Nucleus accumbens (tissue), 56 donors: Measurements from ENCODE around the gene ANKRD66.
"Not testable (repeated sequence)": the region's sequence is repeated elsewhere in the genome, so short reads cannot be mapped to it uniquely, and the experiment has no call there.

Experiments used
- DNase-seq, 56 donors: peaks; one replicate each; lab custom pipeline; 2025; lab: John Stamatoyannopoulos, UW

ANKRD66 gene

DNA sequence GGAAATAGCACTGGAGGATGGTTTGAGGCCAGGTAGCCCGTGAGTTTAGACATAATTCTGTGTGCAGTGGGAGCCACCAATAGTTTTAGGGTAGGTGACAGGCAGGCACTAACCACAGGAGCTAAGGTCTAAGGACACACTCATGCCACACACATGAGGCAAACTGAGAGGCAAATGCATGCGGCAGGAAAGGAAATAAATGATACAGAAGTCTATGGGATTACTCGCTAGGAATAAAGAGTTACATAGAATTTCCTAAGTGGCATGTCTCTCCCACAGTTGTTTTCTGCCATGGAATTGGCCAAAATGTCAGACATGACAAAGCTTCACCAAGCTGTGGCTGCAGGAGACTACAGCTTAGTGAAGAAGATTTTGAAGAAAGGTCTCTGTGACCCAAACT is 4.9 kb downstream of the ANKRD66 start:
- DNase-seq: no peak

DNA sequence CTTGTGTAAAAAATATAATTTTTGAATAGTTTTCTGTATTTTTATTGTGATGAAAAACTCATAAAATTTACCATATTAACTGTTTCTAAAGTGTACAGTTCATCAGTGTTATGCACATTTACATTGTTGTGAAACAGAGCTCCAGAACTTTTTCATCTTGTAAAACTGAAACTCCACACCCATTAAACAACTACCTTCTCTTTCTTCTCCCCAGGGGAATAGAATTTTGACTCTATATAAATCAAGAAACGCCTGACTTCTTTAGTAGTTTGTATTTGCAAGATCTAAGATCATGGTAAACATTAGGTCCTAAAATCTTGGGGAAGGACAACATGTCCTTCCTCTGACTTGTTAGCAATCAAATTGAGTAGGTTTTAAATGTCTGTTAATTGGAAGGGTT is 9.1 kb downstream of the ANKRD66 start:
- no peak for DNase-seq

DNA sequence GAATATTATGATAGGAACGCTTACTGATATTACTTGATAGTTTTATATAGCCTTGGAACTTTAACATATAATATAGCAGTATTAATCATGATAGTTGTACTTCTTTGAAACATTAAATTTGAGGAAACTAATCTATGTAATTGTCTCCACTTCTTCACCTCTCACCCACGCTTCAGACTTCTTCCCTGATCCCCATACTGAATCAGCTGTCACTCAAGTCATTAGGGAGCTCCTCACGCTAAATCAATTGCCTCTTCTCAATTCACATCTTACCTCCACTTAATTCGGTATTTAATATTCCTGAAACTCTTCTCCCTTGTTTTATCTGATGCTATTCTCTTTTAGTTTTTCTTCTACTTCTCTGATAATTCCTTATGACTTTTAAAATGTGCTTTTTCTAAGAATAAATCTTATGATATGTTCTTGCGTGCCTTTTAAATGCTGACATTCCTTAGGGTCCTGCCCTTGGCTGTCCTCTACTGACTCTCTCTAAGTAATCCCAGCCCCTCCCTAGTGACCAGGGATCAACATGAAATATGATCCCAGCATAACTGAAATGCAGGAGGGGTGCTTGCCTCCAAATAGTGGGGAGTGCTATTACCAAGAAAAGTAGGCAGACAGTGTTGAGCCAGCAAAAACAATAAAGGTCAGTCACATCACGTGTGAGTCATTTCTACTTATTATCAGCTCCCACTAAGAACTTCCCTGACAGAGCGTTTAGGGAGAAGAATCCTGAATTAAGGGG is 9.9 kb downstream of the ANKRD66 start:
- DNase-seq: peak in 3 of 56 donors; percentile 4 to 10 (median 9)

DNA sequence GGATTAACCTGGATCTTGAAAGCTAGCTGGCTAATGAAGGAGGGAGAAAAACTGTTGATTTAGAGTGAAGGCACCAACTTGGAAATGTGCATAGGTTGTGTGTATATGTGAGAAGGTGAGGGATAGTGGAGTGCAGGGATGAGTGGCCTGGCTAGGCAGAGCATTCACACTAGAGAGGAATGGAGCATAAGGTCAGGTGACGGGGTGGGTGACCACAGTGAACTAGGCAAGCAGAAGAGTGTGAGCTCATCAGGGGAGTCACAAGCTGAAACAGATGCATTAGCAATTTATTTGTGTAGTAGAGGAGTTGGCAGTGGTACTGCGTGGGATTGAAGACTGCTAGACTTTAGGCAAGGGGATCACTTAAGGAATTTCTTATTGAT is 10.5 kb downstream of the ANKRD66 start:
- no peak for DNase-seq

DNA sequence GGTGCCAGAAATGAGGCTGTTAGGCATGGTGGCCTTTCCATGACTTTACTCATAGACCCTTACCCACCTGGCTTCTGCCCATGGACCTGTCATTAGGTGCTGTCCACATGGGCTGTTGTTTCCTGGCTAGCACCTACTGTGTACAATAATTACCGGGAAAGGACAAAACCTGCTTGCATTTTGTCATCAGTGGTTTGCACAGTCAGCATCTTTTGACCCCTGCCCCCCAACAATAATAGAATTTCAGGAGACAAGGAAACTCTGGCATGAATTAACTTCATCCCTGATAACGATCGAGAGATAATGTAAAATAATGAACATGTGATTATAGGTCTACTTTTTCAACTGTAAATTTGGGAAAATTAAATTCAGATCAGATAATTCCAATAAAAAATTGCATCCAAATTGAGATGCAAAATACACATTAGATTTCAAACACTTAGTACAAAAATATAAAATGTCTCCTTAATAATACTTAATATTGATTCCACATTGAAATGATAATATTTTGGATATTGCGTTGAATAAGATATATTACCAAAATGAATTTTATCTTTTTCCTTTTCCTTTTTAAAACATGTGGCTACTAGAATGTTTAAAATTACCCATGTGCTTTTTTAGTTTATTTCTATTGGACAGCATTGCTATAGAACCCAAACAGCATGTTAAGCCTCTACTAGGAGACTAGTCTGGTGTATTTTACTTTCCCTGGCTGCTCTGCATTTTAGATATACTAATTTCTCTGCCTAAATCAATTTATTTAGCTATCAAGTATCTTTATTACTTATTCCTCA is 12.4 kb downstream of the ANKRD66 start:
- DNase-seq: no peak

DNA sequence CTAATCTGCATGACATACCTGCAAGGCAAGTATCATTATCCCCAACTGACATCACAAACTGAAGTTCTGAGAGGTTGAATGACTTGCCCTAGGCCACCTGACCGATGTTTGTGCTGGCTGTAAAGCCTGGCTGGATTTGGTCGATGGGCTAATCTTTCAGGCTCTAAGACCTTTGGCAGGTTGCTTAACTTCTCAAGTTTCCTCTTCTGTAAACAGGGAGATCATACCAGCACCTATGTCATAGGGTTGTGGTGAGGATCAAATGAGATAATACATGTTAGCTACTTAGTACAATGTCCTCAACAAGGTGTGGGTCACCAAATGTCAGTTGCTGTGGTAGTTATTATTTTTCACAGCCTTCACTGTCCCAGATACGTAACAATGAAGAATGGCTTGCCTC is 14.2 kb downstream of the ANKRD66 start:
- DNase-seq: no peak

DNA sequence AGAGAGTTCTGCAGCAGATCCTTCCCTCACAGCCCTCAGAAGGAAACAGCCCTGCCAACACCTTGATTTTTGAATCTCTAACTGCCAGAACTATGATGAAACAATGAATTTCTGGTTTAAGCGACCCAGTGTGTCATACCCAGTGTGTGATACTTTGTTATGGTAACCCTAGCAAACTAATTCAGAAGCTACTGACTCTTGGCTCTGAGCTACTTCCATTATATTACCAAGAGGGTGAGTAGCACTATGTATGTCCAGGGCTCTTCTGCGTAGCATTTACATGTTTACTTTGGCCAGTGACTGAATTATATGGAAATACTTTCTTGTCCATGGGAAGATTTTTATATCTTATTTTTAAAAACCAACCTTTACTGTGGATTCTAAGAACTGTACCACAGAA is 16.7 kb downstream of the ANKRD66 start:
- no peak for DNase-seq

DNA sequence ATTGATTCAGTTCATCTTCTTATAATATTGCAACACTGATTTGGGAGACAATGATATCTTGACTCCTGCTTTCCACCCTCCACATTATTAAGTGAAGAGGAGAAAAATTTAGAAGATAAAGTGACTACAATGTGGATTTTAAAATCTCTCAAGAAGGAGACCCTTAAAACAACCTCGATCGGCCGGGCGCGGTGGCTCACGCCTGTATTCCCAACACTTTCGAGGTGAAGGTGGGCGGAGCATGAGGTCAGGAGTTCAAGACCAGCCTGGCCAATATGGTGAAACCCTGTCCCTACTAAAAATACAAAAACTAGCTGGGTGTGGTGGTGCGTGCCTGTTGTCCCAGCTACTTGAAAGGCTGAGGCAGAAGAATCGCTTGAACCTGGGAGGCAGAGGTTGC is 17.5 kb downstream of the ANKRD66 start:
- DNase-seq: not testable (repeated sequence)

DNA sequence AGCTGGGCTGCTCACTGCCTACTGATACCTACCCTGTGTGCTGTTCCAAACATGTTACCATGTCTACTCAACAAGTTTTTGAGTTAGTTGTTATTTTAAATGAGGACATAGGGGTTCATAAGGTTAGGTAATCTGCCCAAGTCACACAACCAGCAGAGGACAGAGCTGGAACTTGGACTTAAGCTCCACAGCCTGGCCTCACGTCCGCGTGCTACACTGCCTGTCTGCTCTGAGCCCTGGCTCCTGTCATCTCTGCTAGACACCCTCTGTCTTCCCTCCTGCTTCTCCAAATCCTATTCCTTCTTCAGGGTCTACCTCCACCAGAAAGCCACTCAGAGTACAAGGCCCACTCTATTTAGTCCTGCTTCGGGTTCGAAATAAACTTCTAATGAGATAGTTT is 18.2 kb downstream of the ANKRD66 start:
- DNase-seq: no peak

DNA sequence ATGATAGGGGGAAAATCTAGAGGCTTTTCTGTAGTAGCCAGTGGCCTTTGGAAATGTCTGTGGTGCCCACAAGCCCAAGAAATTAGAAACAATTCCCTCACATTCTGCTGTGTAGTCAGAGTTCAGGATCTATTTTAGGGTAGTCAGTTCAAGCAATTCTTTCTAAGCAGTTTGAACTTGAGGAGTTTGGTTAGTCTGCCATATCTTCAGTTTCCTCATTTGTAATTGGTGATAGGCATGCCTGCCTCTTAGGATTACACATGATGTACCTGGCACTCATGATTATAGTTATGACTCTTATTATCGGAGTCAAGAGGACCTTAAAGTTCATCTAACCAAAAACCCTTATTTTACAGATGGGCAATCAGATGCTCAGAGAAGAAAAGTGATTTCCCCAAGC is 25.3 kb downstream of the ANKRD66 start:
- DNase-seq: no peak

DNA sequence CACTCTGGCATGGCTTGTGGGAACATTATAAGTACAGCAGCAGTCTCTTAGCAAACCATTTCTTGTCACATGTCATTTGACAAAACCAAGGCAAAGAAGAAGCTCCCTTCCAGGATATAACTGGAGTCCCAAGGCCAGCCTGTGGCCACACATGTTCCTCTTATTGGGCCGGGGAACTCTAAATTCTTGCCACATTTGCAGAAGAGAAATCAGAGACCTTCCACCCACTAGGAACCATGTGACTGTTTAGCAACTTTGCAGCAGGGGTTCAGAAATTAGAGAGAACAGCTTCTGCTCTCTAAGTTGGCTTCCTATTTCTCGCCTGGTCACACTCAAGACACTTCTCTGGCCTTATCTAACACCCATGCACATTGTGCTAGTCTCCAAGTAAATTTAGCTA is 26.0 kb downstream of the ANKRD66 start:
- peak in 23 of 56 donors; percentile 1 to 45 (median 15) for DNase-seq

DNA sequence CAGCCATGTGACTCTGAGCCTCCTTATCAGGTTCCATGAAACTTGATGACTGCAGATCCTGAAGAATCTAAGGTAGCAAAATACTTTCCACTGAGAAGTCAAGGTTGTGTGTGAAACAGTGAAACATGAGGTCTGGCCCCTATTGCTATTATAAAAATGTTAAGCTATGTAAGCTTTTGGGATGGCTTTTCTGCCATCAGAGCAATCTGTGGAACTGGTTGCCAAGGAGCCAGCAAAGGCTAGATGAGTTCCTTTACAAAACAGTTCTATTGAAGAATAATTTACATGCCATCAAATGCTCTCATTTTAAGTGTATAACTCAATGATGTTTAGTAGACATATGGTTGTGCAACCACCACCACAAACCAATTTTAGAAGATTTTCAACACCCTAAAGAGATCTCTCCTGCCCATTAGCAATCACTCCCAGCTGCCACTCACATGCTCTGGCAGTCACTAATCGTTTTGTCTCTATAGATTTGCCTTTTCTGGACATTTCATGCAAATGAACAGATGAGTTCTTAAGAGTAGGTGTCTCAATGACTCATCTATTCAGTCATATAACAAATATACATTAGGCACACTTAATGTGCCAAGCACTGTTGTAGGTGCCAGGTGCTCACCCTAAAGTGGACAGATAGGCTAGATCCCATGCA is 26.6 kb downstream of the ANKRD66 start:
- DNase-seq: no peak

DNA sequence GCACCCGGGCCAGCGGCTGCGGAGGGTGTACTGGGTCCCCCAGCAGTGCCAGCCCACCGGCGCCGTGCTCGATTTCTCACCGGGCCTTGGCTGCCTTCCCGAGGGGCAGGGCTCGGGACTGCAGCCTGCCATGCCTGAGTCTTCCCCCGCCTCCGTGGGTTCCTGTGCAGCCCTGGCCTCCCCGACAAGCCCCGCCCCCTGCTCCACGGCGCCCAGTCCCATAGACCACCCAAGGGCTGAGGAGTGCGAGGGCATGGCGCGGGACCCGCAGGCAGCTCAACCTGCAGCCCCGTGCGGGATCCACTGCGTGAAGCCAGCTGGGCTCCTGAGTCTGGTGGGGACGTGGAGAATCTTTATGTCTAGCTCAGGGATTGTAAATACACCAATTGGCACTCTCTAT is 28.0 kb downstream of the ANKRD66 start:
- DNase-seq: not testable (repeated sequence)

DNA sequence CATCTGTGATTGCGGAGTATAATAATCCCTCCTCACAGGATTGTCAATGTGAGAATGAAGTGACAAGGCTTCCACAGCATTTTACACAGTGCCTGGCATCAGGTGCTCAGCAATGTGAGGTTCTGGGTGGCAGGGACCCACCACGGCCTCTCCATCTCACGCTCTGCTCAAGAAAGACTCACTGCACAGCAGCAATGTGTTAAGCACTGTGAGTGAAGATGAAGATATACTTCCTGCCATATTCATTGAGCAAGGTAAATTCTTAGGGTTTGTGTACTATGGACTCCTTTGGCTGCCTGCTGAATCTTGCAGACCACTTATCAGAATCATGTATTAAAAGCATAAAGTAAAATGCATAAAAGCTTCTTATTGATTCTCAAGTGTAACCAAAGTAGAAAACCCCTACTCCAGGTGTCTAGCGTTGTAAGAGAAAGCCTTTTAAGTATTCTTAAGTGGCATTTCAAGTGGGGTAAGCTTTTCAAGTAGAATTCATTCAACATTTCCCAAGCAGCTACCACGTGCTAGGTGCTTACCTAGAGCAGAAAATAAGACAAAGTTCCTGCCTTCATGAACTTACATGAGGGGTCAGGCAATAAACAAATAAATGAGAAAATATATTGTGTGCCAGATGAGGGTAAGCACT is 29.5 kb downstream of the ANKRD66 start:
- no peak for DNase-seq

DNA sequence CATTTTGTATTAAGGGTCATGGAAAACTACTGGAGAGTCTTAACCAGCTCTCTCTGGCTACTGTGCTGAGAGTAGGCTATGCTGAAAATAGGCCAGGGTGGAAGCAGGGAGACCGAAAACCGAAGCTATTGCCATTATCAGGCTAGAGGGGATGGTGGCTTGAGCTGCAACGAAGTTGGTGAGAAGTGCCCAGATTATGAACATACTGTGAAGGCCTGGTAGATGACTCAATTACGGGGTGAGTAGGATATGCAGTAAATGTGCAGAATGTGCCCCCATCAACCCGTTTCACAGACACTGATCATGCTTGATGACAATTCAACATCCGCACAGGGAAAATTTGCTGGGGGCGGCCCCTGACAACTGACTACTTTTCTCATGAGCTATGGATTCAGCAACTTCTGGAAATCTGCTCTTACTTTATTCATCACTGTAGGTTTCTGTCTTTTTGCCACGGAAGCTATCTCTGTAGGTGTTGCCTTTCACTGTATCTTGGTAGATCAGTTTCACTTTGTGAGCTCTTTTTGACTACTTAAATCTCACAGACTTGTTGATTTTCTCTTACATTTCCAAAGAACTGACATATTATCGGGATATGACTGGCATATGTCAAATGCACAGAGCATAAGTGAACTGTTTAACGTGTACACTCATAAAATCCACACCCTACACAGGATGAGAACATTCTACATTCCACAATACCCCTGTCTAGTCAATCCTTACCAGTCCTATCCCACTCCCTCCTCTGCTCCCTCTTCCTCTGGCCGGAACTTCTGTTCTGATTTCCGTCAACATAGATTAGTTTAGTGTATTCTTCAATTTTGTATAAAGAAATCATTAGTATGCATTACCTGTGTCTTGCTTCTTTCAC is 31.0 kb downstream of the ANKRD66 start:
- peak in 17 of 56 donors; percentile 2 to 55 (median 23) for DNase-seq

DNA sequence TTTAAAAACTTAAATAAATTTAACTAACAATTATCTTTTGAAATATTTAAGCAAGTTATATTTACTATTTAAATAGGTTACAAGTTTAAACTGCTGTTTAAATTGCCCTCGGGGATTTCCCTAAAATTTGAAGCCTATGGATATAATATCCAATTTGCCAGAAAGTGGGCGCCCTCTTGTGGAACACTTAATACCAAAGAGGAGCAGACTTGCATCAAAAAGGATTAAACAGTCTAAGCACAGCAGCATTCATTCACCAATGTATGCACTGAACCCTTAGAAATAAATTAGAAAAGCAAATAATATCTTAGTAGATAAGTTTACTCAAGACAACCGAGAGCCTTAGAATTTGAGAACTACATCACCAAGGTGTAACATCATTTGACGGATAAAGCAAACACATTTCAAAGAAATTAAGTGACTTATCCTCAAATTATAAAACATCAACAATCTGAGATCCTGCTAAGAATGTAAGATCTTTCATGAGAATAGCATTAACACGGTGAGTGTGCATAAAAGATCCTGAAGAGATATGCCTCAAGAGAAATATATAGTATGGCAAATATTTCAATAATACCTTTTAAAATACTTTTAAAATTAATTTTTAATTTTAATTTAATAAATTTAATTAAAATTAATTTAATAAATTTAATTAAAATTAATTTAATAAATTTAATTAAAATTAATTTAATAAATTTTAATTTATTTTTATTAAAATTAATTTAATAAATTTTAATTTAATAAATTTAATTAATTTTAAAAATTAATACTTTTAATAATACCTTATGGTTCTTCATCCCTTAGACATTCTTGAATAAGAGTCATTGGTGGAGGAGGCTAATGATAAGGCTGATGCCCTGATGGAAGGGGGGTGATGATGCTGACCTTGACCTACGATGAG is 35.0 kb downstream of the ANKRD66 start:
- peak in 24 of 56 donors; percentile 3 to 80 (median 26) for DNase-seq

DNA sequence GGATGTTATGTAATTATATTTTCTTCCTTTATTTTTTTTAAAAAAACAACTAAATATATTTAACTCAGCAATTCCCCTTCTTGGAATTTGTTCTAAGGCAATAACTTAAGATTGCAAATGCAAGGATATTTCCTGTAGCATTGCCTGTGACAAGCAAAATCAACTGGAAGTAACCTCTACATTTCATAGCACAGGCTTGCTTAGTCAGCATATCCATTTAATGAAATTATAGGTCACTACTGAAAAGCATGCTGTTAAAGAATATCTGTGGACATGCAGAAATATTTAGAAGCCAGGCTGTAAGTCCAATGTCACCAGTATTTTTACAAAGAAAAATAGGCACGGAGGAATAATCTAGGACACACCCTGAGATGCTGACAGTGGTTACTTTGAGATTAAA is 37.8 kb downstream of the ANKRD66 start:
- no peak for DNase-seq

DNA sequence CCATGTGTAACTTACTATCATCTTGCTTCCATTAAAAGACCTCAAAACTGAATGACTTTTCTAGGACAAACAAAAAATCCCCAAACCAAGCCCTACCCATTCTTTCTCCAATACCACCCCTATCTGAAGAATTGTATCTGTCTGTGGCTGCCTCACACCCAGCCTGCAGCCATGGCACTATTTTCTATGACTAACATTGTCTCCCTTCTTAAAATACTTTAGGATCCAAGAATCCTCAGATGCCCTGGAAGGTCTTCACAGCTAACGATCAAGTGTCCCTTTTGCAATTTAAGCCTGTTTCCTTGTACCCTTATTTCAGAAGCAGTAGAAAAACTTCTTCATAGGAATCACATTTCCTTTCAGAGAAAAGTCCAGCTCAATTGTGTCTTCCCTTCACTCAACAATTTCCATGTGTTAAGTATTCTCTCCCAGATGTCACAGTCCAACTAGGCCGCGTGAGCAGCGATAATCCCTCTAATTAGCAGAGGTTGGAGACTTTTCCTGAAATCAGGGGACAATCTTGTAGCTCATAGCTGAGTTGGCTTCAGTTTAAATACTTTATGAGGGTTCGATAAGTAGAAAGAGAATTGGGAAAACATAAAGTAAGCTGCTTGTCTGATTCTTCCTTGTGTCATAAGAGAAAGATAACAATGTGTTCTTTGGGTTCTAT is 41.3 kb downstream of the ANKRD66 start:
- no peak for DNase-seq
